ENCODE measurements around the gene AP2B1. TPM values are rescaled to one million over a fixed set of nuclear protein-coding genes. Genes with fewer than 3 reads are reported as not detected.

AP2B1 gene
- total and polyA plus RNA-seq, 12 donors = 23.4 to 167 (median 78.2) TPM

DNA sequence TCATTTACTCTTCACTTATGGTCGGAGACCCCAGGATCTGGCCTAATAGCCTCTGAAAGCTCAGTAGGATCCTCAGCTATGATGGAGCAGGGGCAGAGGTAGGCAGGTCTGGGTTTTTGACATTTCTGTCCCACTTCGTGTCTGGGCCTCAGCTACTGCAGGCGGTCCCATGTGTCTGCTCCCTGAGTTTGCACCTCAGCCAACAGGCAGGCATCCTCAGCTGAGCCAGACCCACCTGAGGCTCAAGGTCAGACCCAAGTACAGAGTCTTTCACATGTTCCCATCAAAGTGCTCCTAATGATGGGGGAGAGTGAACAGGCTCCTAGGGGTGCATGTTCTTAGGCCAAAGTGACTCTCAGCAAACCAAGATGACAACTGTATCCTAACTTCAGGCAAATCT is 141.4 kb downstream of the AP2B1 start:
- no peak overlapping the region for H3K4me3 ChIP-seq
- DNase-seq = peak in 1 of 7 donors; percentile 42
- TF ChIP-seq, protein P1, sequence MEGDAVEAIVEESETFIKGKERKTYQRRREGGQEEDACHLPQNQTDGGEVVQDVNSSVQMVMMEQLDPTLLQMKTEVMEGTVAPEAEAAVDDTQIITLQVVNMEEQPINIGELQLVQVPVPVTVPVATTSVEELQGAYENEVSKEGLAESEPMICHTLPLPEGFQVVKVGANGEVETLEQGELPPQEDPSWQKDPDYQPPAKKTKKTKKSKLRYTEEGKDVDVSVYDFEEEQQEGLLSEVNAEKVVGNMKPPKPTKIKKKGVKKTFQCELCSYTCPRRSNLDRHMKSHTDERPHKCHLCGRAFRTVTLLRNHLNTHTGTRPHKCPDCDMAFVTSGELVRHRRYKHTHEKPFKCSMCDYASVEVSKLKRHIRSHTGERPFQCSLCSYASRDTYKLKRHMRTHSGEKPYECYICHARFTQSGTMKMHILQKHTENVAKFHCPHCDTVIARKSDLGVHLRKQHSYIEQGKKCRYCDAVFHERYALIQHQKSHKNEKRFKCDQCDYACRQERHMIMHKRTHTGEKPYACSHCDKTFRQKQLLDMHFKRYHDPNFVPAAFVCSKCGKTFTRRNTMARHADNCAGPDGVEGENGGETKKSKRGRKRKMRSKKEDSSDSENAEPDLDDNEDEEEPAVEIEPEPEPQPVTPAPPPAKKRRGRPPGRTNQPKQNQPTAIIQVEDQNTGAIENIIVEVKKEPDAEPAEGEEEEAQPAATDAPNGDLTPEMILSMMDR (IDR thresholded peaks at IDR 0.05) = no peak
- no peak for TF ChIP-seq POLR2A (IDR thresholded peaks at IDR 0.05)
- peaks cover 6 to 8% of the 10 kb centered on the region in 2 donors for H3K4me1 ChIP-seq (replicated peaks in 1 of 2)
- H3K27me3 ChIP-seq = no peaks in the 10 kb centered on the region
- no peaks in the 10 kb centered on the region for H3K9me3 ChIP-seq (replicated peaks in 1 of 3)
- WGBS, 4 donors = 89 to 96% (median 93%) methylated on average over 3 of the region's 3 CpGs
- intact Hi-C loops (cut with DNase I) = no loop called here
- no peak overlapping the region for H3K27ac ChIP-seq
- H3K36me3 ChIP-seq (replicated peaks in 1 of 2) = peaks cover 0 to 19% of the 10 kb centered on the region in 2 donors

GRCh38 chr17:35729405-35729833 is 142.3 kb downstream of the AP2B1 start:
- Histone ChIP-seq H3K36me3 (replicated peaks in 1 of 2) (peaks cover 0 to 11% of the 10 kb centered on the region in 2 donors), H3K27ac (no peak overlapping the region), H3K9me3 (replicated peaks in 1 of 3) (no peaks in the 10 kb centered on the region), H3K4me3 (no peak overlapping the region), H3K27me3 (no peaks in the 10 kb centered on the region), H3K4me1 (replicated peaks in 1 of 2) (peaks cover 6 to 8% of the 10 kb centered on the region in 2 donors)
- DNase-seq = peak in 1 of 7 donors; percentile 29
- no peak for TF ChIP-seq POLR2A (IDR thresholded peaks at IDR 0.05)
- TF ChIP-seq, protein P1 (IDR thresholded peaks at IDR 0.05) = no peak
- 80 to 92% (median 89%) methylated on average over 4 of the region's 4 CpGs for WGBS, 4 donors
- intact Hi-C loops (cut with DNase I) = no loop called here

DNA sequence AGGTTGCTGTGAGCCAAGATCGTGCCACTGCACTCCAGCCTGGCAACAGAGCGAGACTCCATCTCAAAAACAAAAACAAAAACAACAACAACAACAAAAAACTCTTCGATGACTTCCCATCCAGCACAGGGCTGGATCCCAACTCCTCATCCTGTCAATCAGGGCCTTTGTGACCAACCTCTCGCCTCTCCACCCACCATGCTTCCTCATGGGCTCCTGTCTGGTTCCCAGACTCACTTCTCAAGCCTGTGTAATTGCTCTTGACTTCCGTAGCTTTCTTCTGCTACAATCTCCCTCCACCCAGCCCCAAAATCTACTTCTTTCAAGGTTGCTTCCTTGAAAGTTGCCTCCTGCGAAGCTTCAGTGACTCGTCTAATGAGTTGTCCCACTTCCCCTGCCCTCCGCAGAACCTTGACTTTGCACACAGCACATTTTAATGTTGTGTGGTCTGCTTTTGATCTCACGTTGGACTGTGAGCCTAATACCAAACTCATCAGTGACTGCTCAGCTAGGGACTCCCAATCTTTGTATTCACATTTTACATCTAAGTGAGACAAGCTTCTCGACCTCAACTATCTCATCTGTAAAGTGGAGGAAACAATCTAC is 143.4 kb downstream of the AP2B1 start:
- Histone ChIP-seq H3K27ac (no peak overlapping the region), H3K4me1 (replicated peaks in 1 of 2) (peaks cover 6 to 8% of the 10 kb centered on the region in 2 donors), H3K4me3 (no peak overlapping the region), H3K27me3 (no peaks in the 10 kb centered on the region), H3K9me3 (replicated peaks in 1 of 3) (no peaks in the 10 kb centered on the region), H3K36me3 (replicated peaks in 1 of 2) (peaks cover 0 to 3% of the 10 kb centered on the region in 2 donors)
- intact Hi-C loops (cut with DNase I) = no loop called here
- WGBS, 4 donors = 81 to 85% (median 82%) methylated on average over 10 of the region's 10 CpGs
- DNase-seq = no peak
- no peak for TF ChIP-seq POLR2A (IDR thresholded peaks at IDR 0.05)
- TF ChIP-seq, protein P1 (IDR thresholded peaks at IDR 0.05) = no peak

GRCh38 chr17:35731239-35731916 is 144.3 kb downstream of the AP2B1 start, which contains the start of gene RASL10B:
Gene RASL10B (plus strand): TSS chr17:35731639. CDS start chr17:35735185, 3,546 bp downstream.
- no peaks in the 10 kb centered on the region for H3K9me3 ChIP-seq (replicated peaks in 1 of 3)
- WGBS, 4 donors = 3 to 29% (median 13%) methylated on average over 4 to 44 of the region's 44 CpGs
- peak; percentile 56 to 72 (median 62) for DNase-seq
- TF ChIP-seq POLR2A (IDR thresholded peaks at IDR 0.05) = no peak
- TF ChIP-seq, protein P1 (IDR thresholded peaks at IDR 0.05) = no peak
- no peaks in the 10 kb centered on the region for H3K27me3 ChIP-seq
- peak within 1 kb of the TSS in 1 of 5 donors; percentile 15 for H3K27ac ChIP-seq
- intact Hi-C loops (cut with DNase I) = no loop called here
- H3K4me1 ChIP-seq (replicated peaks in 1 of 2) = peaks cover 6 to 8% of the 10 kb centered on the region in 2 donors
- H3K4me3 ChIP-seq = peak within 1 kb of the TSS in 2 of 4 donors; percentile 65 to 77
- H3K36me3 ChIP-seq (replicated peaks in 1 of 2) = peaks cover 0 to 1% of the 10 kb centered on the region in 2 donors

All from adrenal gland (tissue), 12 donors.